Activated T-helper 1 cell treated with Interleukin-2 at 50 U/mL for 16 hours (primary cell): ENCODE data around the gene SPPL2B.
"Not testable (repeated sequence)": the region's sequence is repeated elsewhere in the genome, so short reads cannot be mapped to it uniquely, and the experiment has no call there.

ENCODE experiments used
- DNase-seq: peaks from one replicate; pipeline ENCODE4 v3.0.0-alpha.2; 2020; ENCODE audit warnings: low read depth

SPPL2B gene

GRCh38 chr19:2328401-2329148 is at the start of gene SPPL2B, which contains the start of gene LSM7:
Gene SPPL2B (plus strand): TSS chr19:2328684. CDS start chr19:2328710, 26 bp downstream.
Gene LSM7 (minus strand): TSS chr19:2328586. CDS start chr19:2328566, 20 bp downstream.
- DNase-seq = peak; percentile 92

GRCh38 chr19:2280633-2281264 is 47.7 kb upstream of the SPPL2B start:
- no peak for DNase-seq

- not testable (repeated sequence) for DNase-seq
Measured at GRCh38 chr19:2281265-2282061, 47.0 kb upstream of the SPPL2B start.

- no peak for DNase-seq
Measured at GRCh38 chr19:2282062-2282861, 46.2 kb upstream of the SPPL2B start, which contains the start of gene PEAK3. Gene PEAK3 (minus strand): TSS chr19:2282175. CDS start chr19:2280931, 1,244 bp downstream.

- DNase-seq = no peak
Measured at GRCh38 chr19:2282862-2283237, 45.6 kb upstream of the SPPL2B start.

- no peak for DNase-seq
Measured at GRCh38 chr19:2283835-2284507, 44.5 kb upstream of the SPPL2B start.

GRCh38 chr19:2286402-2287140 is 41.9 kb upstream of the SPPL2B start:
- no peak for DNase-seq

- no peak for DNase-seq
Measured at GRCh38 chr19:2287585-2288337, 40.7 kb upstream of the SPPL2B start.

GRCh38 chr19:2288338-2288817 is 40.1 kb upstream of the SPPL2B start:
- no peak for DNase-seq

- no peak for DNase-seq
Measured at GRCh38 chr19:2288818-2289713, 39.4 kb upstream of the SPPL2B start.

- peak; percentile 61 for DNase-seq
Measured at GRCh38 chr19:2289714-2290435, 38.6 kb upstream of the SPPL2B start.

GRCh38 chr19:2290441-2291184 is 37.9 kb upstream of the SPPL2B start:
- no peak for DNase-seq

GRCh38 chr19:2291185-2291751 is 37.2 kb upstream of the SPPL2B start:
- no peak for DNase-seq

- no peak for DNase-seq
Measured at GRCh38 chr19:2294687-2295335, 33.7 kb upstream of the SPPL2B start.

GRCh38 chr19:2296141-2296540 is 32.3 kb upstream of the SPPL2B start:
- no peak for DNase-seq

- DNase-seq = no peak
Measured at GRCh38 chr19:2300533-2300932, 28.0 kb upstream of the SPPL2B start.
